ENCODE measurements around the gene CCR6. TPM values are rescaled to one million over a fixed set of nuclear protein-coding genes. Genes with fewer than 3 reads are reported as not detected.
A peak's percentile ranks its signal among the peaks of the same experiment; 100 is the strongest.

Gene CCR6
- total and polyA plus RNA-seq, 5 experiments from 2014 or later: 0.10 to 1.1 (median 0.27) TPM

GRCh38 chr6:167091805-167092107, 31.1 kb upstream of the CCR6 start:
- peaks cover 0 to 23% (median 11%) of the 10 kb centered on the region in 9 donors for H3K9me3 Mint-ChIP-seq
- peak overlapping the region in 7 of 10 donors; percentile 30 to 81 (median 52) for H3K4me3 Mint-ChIP-seq
- peak overlapping the region in 8 of 10 donors; percentile 20 to 90 (median 70) for H3K27ac Mint-ChIP-seq
- no peaks in the 10 kb centered on the region for H3K27me3 Mint-ChIP-seq
- POLR2A ChIA-PET: interaction anchor here (1.9 kb wide), 1 partner anchor 48 kb away, joined by 4 read pairs; no protein-coding TSS in a partner anchor
- H3K4me1 Mint-ChIP-seq: peaks cover 37 to 76% (median 52%) of the 10 kb centered on the region in 4 donors
- ATAC-seq (no peak), DNase-seq (no peak)
- peaks cover 0 to 18% (median 11%) of the 10 kb centered on the region in 3 donors for H3K36me3 Mint-ChIP-seq

GRCh38 chr6:167092672-167093339, 30.1 kb upstream of the CCR6 start:
- peaks cover 0 to 13% (median 4%) of the 10 kb centered on the region in 9 donors for H3K9me3 Mint-ChIP-seq
- H3K4me1 Mint-ChIP-seq: peaks cover 37 to 83% (median 52%) of the 10 kb centered on the region in 4 donors
- ATAC-seq (no peak), DNase-seq (no peak)
- peak overlapping the region in 7 of 10 donors; percentile 52 to 90 (median 87) for H3K27ac Mint-ChIP-seq
- H3K36me3 Mint-ChIP-seq: peaks cover 0 to 9% (median 5%) of the 10 kb centered on the region in 3 donors
- H3K27me3 Mint-ChIP-seq: no peaks in the 10 kb centered on the region
- peak overlapping the region; percentile 23 to 87 (median 73) for H3K4me3 Mint-ChIP-seq
- POLR2A ChIA-PET: interaction anchor here (1.9 kb wide), 1 partner anchor 49 kb away, joined by 4 read pairs; no protein-coding TSS in a partner anchor

- H3K36me3 Mint-ChIP-seq: peaks cover 0 to 4% (median 1%) of the 10 kb centered on the region in 3 donors
- H3K4me3 Mint-ChIP-seq: peak overlapping the region; percentile 76 to 87 (median 84)
- peak overlapping the region in 8 of 10 donors; percentile 43 to 90 (median 88) for H3K27ac Mint-ChIP-seq
- no peaks in the 10 kb centered on the region for H3K27me3 Mint-ChIP-seq
- DNase-seq: no peak
- peaks cover 0 to 7% (median 0%) of the 10 kb centered on the region in 9 donors for H3K9me3 Mint-ChIP-seq
- peaks cover 38 to 89% (median 55%) of the 10 kb centered on the region in 4 donors for H3K4me1 Mint-ChIP-seq
- POLR2A ChIA-PET: interaction anchor here (1.9 kb wide), 1 partner anchor 50 kb away, joined by 4 read pairs; no protein-coding TSS in a partner anchor
- ATAC-seq: no peak
Measured at GRCh38 chr6:167093406-167093921, 29.4 kb upstream of the CCR6 start.

- peak; percentile 78 to 85 for ATAC-seq
- peak overlapping the region; percentile 43 to 90 (median 88) for H3K27ac Mint-ChIP-seq
- H3K4me3 Mint-ChIP-seq: peak overlapping the region; percentile 76 to 87 (median 84)
- peak; percentile 43 to 87 (median 70) for DNase-seq
- peaks cover 0 to 6% (median 0%) of the 10 kb centered on the region in 9 donors for H3K9me3 Mint-ChIP-seq
- no peaks in the 10 kb centered on the region for H3K27me3 Mint-ChIP-seq
- peaks cover 42 to 92% (median 61%) of the 10 kb centered on the region in 4 donors for H3K4me1 Mint-ChIP-seq
- POLR2A ChIA-PET: no interaction called here
- peaks cover 0 to 4% (median 0%) of the 10 kb centered on the region in 3 donors for H3K36me3 Mint-ChIP-seq
Measured at GRCh38 chr6:167093922-167094432, 28.9 kb upstream of the CCR6 start.

GRCh38 chr6:167094436-167094819, 28.5 kb upstream of the CCR6 start:
- Mint-ChIP-seq H3K36me3 (peaks cover 0 to 4% (median 0%) of the 10 kb centered on the region in 3 donors), H3K9me3 (peaks cover 0 to 6% (median 0%) of the 10 kb centered on the region in 9 donors), H3K27me3 (no peaks in the 10 kb centered on the region), H3K4me3 (peak overlapping the region; percentile 76 to 87 (median 84)), H3K27ac (peak overlapping the region; percentile 43 to 90 (median 88)), H3K4me1 (peaks cover 43 to 92% (median 64%) of the 10 kb centered on the region in 4 donors)
- DNase-seq: no peak
- POLR2A ChIA-PET: no interaction called here
- peak; percentile 3 to 6 for ATAC-seq

- Mint-ChIP-seq H3K27ac (peak overlapping the region in 5 of 10 donors; percentile 17 to 88 (median 87)), H3K4me3 (peak overlapping the region; percentile 76 to 87 (median 84)), H3K4me1 (peaks cover 43 to 92% (median 66%) of the 10 kb centered on the region in 4 donors), H3K9me3 (peaks cover 0 to under 1% (median 0%) of the 10 kb centered on the region in 9 donors), H3K27me3 (no peaks in the 10 kb centered on the region), H3K36me3 (peaks cover 0 to 4% (median 0%) of the 10 kb centered on the region in 3 donors)
- DNase-seq (no peak), ATAC-seq (peak in 1 of 2 donors; percentile 35)
- POLR2A ChIA-PET: no interaction called here
Measured at GRCh38 chr6:167094820-167095637, 27.9 kb upstream of the CCR6 start.

GRCh38 chr6:167095888-167096287, 27.0 kb upstream of the CCR6 start:
- H3K36me3 Mint-ChIP-seq: no peaks in the 10 kb centered on the region
- H3K4me3 Mint-ChIP-seq: no peak overlapping the region
- H3K9me3 Mint-ChIP-seq: no peaks in the 10 kb centered on the region
- POLR2A ChIA-PET: no interaction called here
- H3K27me3 Mint-ChIP-seq: no peaks in the 10 kb centered on the region
- peaks cover 37 to 87% (median 60%) of the 10 kb centered on the region in 4 donors for H3K4me1 Mint-ChIP-seq
- ATAC-seq: no peak
- no peak for DNase-seq
- H3K27ac Mint-ChIP-seq: peak overlapping the region in 2 of 10 donors; percentile 76 to 88

- no peak for DNase-seq
- Mint-ChIP-seq H3K27me3 (no peaks in the 10 kb centered on the region), H3K9me3 (no peaks in the 10 kb centered on the region), H3K4me1 (peaks cover 26 to 76% (median 49%) of the 10 kb centered on the region in 4 donors), H3K36me3 (no peaks in the 10 kb centered on the region), H3K27ac (peak overlapping the region in 1 of 10 donors; percentile 10), H3K4me3 (no peak overlapping the region)
- POLR2A ChIA-PET: no interaction called here
- ATAC-seq: no peak
Measured at GRCh38 chr6:167096991-167097390, 25.9 kb upstream of the CCR6 start.

GRCh38 chr6:167097770-167098169, 25.1 kb upstream of the CCR6 start:
- POLR2A ChIA-PET: no interaction called here
- no peaks in the 10 kb centered on the region for H3K27me3 Mint-ChIP-seq
- H3K27ac Mint-ChIP-seq: peak overlapping the region in 1 of 10 donors; percentile 75
- no peak for DNase-seq
- H3K36me3 Mint-ChIP-seq: no peaks in the 10 kb centered on the region
- no peaks in the 10 kb centered on the region for H3K9me3 Mint-ChIP-seq
- ATAC-seq: no peak
- H3K4me1 Mint-ChIP-seq: peaks cover 19 to 76% (median 41%) of the 10 kb centered on the region in 4 donors
- H3K4me3 Mint-ChIP-seq: no peak overlapping the region

GRCh38 chr6:167098825-167099225, 24.1 kb upstream of the CCR6 start:
- Mint-ChIP-seq H3K4me3 (peak overlapping the region in 2 of 10 donors; percentile 11 to 35), H3K9me3 (no peaks in the 10 kb centered on the region), H3K27ac (peak overlapping the region in 5 of 10 donors; percentile 18 to 75 (median 48)), H3K4me1 (peaks cover 13 to 76% (median 35%) of the 10 kb centered on the region in 4 donors), H3K27me3 (no peaks in the 10 kb centered on the region), H3K36me3 (no peaks in the 10 kb centered on the region)
- peak; percentile 44 to 59 for ATAC-seq
- POLR2A ChIA-PET: no interaction called here
- DNase-seq: peak in 1 of 10 donors; percentile 13

- no peak overlapping the region for H3K4me3 Mint-ChIP-seq
- ATAC-seq: no peak
- no peak for DNase-seq
- peak overlapping the region in 1 of 10 donors; percentile 18 for H3K27ac Mint-ChIP-seq
- H3K36me3 Mint-ChIP-seq: no peaks in the 10 kb centered on the region
- H3K27me3 Mint-ChIP-seq: no peaks in the 10 kb centered on the region
- H3K4me1 Mint-ChIP-seq: peaks cover 6 to 71% (median 27%) of the 10 kb centered on the region in 4 donors
- H3K9me3 Mint-ChIP-seq: no peaks in the 10 kb centered on the region
- POLR2A ChIA-PET: no interaction called here
Measured at GRCh38 chr6:167099707-167100106, 23.2 kb upstream of the CCR6 start.

GRCh38 chr6:167100241-167100674, 22.6 kb upstream of the CCR6 start:
- ATAC-seq (no peak), DNase-seq (no peak)
- H3K36me3 Mint-ChIP-seq: no peaks in the 10 kb centered on the region
- POLR2A ChIA-PET: no interaction called here
- no peak overlapping the region for H3K4me3 Mint-ChIP-seq
- H3K27me3 Mint-ChIP-seq: no peaks in the 10 kb centered on the region
- peaks cover 6 to 70% (median 21%) of the 10 kb centered on the region in 4 donors for H3K4me1 Mint-ChIP-seq
- no peaks in the 10 kb centered on the region for H3K9me3 Mint-ChIP-seq
- H3K27ac Mint-ChIP-seq: no peak overlapping the region
